GM21360 (cell line): ENCODE measurements around the gene METTL6.
A peak's percentile ranks its signal among the peaks of the same experiment; 100 is the strongest.
"Not testable (repeated sequence)": the region's sequence is repeated elsewhere in the genome, so short reads cannot be mapped to it uniquely, and the experiment has no call there.

Experiments
- ATAC-seq: cut with Tn5 transposase; IDR thresholded peaks from one replicate; pipeline ENCODE4 v1.9.1; 2021; ENCODE audit warnings: mild to moderate bottlenecking, moderate library complexity; ENCODE audit not compliant: unreplicated experiment

Gene METTL6

GRCh38 chr3:15405448-15406050, 21.8 kb downstream of the METTL6 start:
- ATAC-seq, result no peak

- no peak for ATAC-seq
These were observed 22.6 kb downstream of the METTL6 start for GRCh38 chr3:15404767-15405166.

- no peak for ATAC-seq
These were observed 23.4 kb downstream of the METTL6 start for GRCh38 chr3:15403965-15404364.

GRCh38 chr3:15403495-15403894, 23.8 kb downstream of the METTL6 start:
- no peak for ATAC-seq

GRCh38 chr3:15401936-15402335, 25.4 kb downstream of the METTL6 start:
- no peak for ATAC-seq

- no peak for ATAC-seq
These were observed 27.4 kb downstream of the METTL6 start for GRCh38 chr3:15399970-15400369.

GRCh38 chr3:15398731-15399133, 28.6 kb downstream of the METTL6 start:
- not testable (repeated sequence) for ATAC-seq

- ATAC-seq, result not testable (repeated sequence)
These were observed 34.1 kb downstream of the METTL6 start for GRCh38 chr3:15393252-15393651.

- no peak for ATAC-seq
These were observed 36.3 kb downstream of the METTL6 start for GRCh38 chr3:15391007-15391406.

- ATAC-seq, result no peak
These were observed 36.9 kb downstream of the METTL6 start for GRCh38 chr3:15390460-15390859.

- ATAC-seq, result not testable (repeated sequence)
These were observed 39.0 kb downstream of the METTL6 start for GRCh38 chr3:15388335-15388734.

GRCh38 chr3:15387735-15388134, 39.6 kb downstream of the METTL6 start:
- no peak for ATAC-seq

GRCh38 chr3:15387171-15387581, 40.2 kb downstream of the METTL6 start:
- no peak for ATAC-seq

- not testable (repeated sequence) for ATAC-seq
These were observed 40.7 kb downstream of the METTL6 start for GRCh38 chr3:15386654-15386955.

- no peak for ATAC-seq
These were observed 41.3 kb downstream of the METTL6 start for GRCh38 chr3:15385901-15386653.

GRCh38 chr3:15385238-15385695, 42.1 kb downstream of the METTL6 start:
- ATAC-seq, result peak; percentile 21

- ATAC-seq, result peak; percentile 85
These were observed 42.7 kb downstream of the METTL6 start for GRCh38 chr3:15384510-15385237.

GRCh38 chr3:15382405-15382923, 44.9 kb downstream of the METTL6 start:
- ATAC-seq, result no peak

GRCh38 chr3:15380980-15381890, 46.1 kb downstream of the METTL6 start:
- no peak for ATAC-seq

GRCh38 chr3:15377961-15378791, 49.2 kb downstream of the METTL6 start:
- peak; percentile 81 for ATAC-seq
